Activated CD8-positive, alpha-beta T cell treated with anti-CD3 and anti-CD28 coated beads for 36 hours (primary cell): ENCODE data around the gene IYD. TPM values are rescaled to one million over a fixed set of nuclear protein-coding genes. Genes with fewer than 3 reads are reported as not detected.

Source experiments
- ATAC-seq: fragments of 200-7000 bp; cut with Tn5 transposase; one replicate; pipeline ENCODE4 v1.10.0; 2021; ENCODE audit warnings: mild to moderate bottlenecking, moderate library complexity
- CTCF ChIA-PET: fragments of 350-600 bp; sonication (Branson Sonifier 250); formaldehyde crosslinking; loops from one replicate; lab custom pipeline; 2021; ENCODE audit warnings: antibody characterized with exemption; lab: Charles Lee
- POLR2A ChIA-PET: fragments of 350-600 bp; sonication (Branson Sonifier 250); formaldehyde crosslinking; loops from one replicate; lab custom pipeline; 2021; ENCODE audit warnings: antibody characterized with exemption; lab: Charles Lee
- DNase-seq: peaks from one replicate; pipeline ENCODE4 v3.0.0-alpha.2; 2020
- H3K27ac Mint-ChIP-seq: one replicate; pipeline ENCODE4 v1.8.0; 2021; ENCODE audit warnings: mild to moderate bottlenecking, mixed read lengths
- H3K27me3 Mint-ChIP-seq: one replicate; pipeline ENCODE4 v1.8.0; 2021; ENCODE audit warnings: mixed read lengths
- H3K36me3 Mint-ChIP-seq: one replicate; pipeline ENCODE4 v1.8.0; 2021; ENCODE audit warnings: low read depth, mixed read lengths
- H3K4me1 Mint-ChIP-seq: one replicate; pipeline ENCODE4 v1.8.0; 2021; ENCODE audit warnings: low read depth, mixed read lengths
- H3K4me3 Mint-ChIP-seq: one replicate; pipeline ENCODE4 v1.8.0; 2021; ENCODE audit warnings: mild to moderate bottlenecking, moderate library complexity, mixed read lengths
- H3K9me3 Mint-ChIP-seq: one replicate; pipeline ENCODE4 v1.8.0; 2021; ENCODE audit warnings: mixed read lengths
- intact Hi-C: fragments of 100-400 bp; cut with micrococcal nuclease; formaldehyde crosslinking; loops from one replicate; pipeline ENCODE4 v1.10.0; 2022
- total RNA-seq, 2 experiments: library from RNA; stranded (reverse); gene quantifications; one replicate each; pipeline ENCODE4 v1.2.3, GENCODE V29; 2021
- TF ChIP-seq, protein P1 (sequence below): fragments of 200-600 bp; IDR thresholded peaks from one replicate; pipeline ENCODE4 v1.8.0; 2022; ENCODE audit warnings: antibody characterized with exemption, mild to moderate bottlenecking

The IYD gene
- total RNA-seq, 2 experiments from 2014 or later = not detected

DNA sequence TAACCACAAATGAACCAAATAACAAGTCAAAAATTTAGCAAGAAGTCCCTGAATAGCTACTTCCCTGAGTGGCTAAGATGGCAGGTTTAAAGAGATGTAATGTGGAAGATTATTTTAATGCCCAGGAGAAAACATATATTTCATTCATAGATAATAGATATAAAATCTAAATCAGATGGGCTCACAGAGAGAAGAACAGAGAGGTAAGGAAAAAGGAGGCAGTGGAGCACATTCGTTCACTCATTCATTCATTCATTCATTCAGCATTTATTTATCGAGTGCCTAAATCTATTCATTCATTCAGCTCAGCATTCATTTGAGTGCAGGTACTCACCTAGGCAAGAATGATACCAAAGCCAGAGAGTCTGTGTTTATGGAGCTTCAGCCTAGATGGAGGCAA lies 32.1 kb upstream of the IYD start:
- ATAC-seq (no peak), DNase-seq (no peak)
- H3K27ac Mint-ChIP-seq = no peak overlapping the region
- H3K36me3 Mint-ChIP-seq = no peaks in the 10 kb centered on the region
- ChIA-PET CTCF (interaction anchor here (1.3 to 2.3 kb wide), 3 partner anchors 59 to 256 kb away, joined by 4 to 22 read pairs (median 4); no protein-coding TSS in a partner anchor), POLR2A (no interaction called here)
- TF ChIP-seq, protein P1, sequence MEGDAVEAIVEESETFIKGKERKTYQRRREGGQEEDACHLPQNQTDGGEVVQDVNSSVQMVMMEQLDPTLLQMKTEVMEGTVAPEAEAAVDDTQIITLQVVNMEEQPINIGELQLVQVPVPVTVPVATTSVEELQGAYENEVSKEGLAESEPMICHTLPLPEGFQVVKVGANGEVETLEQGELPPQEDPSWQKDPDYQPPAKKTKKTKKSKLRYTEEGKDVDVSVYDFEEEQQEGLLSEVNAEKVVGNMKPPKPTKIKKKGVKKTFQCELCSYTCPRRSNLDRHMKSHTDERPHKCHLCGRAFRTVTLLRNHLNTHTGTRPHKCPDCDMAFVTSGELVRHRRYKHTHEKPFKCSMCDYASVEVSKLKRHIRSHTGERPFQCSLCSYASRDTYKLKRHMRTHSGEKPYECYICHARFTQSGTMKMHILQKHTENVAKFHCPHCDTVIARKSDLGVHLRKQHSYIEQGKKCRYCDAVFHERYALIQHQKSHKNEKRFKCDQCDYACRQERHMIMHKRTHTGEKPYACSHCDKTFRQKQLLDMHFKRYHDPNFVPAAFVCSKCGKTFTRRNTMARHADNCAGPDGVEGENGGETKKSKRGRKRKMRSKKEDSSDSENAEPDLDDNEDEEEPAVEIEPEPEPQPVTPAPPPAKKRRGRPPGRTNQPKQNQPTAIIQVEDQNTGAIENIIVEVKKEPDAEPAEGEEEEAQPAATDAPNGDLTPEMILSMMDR = no peak
- H3K4me3 Mint-ChIP-seq = no peak overlapping the region
- intact Hi-C loops = no loop called here
- H3K9me3 Mint-ChIP-seq = no peaks in the 10 kb centered on the region
- peaks cover 12% of the 10 kb centered on the region for H3K27me3 Mint-ChIP-seq
- no peaks in the 10 kb centered on the region for H3K4me1 Mint-ChIP-seq

DNA sequence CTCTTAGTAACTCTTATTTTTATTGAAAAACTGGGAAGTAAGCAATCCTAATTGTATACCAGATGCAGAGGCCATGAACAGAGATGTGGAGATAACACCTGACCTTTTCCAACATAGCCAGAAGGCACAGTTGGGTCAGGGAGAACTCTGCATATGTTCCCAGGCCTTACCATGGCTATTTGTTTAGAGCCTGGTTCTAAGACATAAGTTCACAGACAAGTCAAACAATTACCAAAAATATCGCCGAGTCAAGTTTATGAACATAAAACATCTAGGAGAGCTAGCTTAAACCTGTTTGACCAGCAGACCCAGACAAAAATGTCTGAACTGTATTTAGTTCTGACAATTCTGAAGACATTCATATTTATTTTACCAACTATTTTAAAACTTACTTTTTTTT lies 26.7 kb upstream of the IYD start:
- intact Hi-C loops = loop anchor here (10.0 kb wide), 1 partner anchor 407 kb away; no protein-coding TSS in a partner anchor
- TF ChIP-seq, protein P1 = no peak
- Mint-ChIP-seq H3K27me3 (peaks cover 11% of the 10 kb centered on the region), H3K36me3 (no peaks in the 10 kb centered on the region), H3K4me1 (no peaks in the 10 kb centered on the region), H3K4me3 (no peak overlapping the region), H3K27ac (no peak overlapping the region), H3K9me3 (no peaks in the 10 kb centered on the region)
- no peak for ATAC-seq
- POLR2A ChIA-PET = no interaction called here
- CTCF ChIA-PET = interaction anchor here (4.0 kb wide), 1 partner anchor 262 kb away, joined by 19 read pairs; no protein-coding TSS in a partner anchor
- no peak for DNase-seq

DNA sequence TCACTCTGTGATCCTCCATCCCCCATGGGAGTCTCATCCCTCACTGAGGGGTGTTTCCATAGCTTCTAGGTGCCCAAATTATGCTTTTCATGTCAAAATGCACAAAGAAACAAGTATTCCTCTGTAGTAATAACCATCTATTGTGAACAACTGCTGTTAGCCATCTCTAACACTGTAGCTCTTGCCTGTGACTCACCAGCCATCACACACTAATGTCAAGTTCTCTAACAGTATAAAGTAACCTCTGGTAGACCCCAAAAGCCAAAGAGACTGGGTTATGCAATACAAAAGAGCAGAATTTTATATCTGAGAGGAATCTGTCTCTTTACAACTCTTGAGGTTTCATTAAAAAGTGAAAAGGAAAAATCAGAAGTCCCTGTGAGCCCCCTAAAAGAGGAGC lies 25.4 kb upstream of the IYD start:
- intact Hi-C loops = loop anchor here (10.0 kb wide), 1 partner anchor 409 kb away; no protein-coding TSS in a partner anchor
- H3K9me3 Mint-ChIP-seq = no peaks in the 10 kb centered on the region
- CTCF ChIA-PET = interaction anchor here (1.0 to 4.0 kb wide), 2 partner anchors 37 to 263 kb away, joined by 3 to 19 read pairs; no protein-coding TSS in a partner anchor
- H3K27me3 Mint-ChIP-seq = peaks cover 14% of the 10 kb centered on the region
- no peak overlapping the region for H3K27ac Mint-ChIP-seq
- TF ChIP-seq, protein P1 = no peak
- no peaks in the 10 kb centered on the region for H3K36me3 Mint-ChIP-seq
- no peak for ATAC-seq
- no peak overlapping the region for H3K4me3 Mint-ChIP-seq
- POLR2A ChIA-PET = no interaction called here
- DNase-seq = no peak
- H3K4me1 Mint-ChIP-seq = no peaks in the 10 kb centered on the region

DNA sequence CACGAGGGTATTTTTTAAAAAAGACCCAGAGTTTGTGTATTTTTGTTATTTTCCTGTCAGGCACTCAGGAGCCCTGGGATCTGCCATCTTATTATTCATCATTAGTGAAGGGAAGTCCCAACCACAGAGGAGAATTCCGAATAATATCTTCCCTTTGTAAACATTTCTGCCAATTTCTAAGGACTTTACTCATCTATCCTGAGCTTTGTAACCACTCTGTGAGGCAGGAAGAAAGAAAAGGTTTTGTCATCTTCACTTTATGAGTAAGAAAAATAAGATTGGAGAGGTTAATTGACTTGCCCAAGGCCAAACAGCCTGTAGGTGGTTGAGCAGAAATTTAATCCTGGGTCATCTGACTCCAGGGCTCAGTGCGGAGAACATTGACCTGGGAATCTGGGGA lies 23.0 kb upstream of the IYD start:
- H3K27ac Mint-ChIP-seq = no peak overlapping the region
- no peaks in the 10 kb centered on the region for H3K4me1 Mint-ChIP-seq
- H3K36me3 Mint-ChIP-seq = no peaks in the 10 kb centered on the region
- H3K27me3 Mint-ChIP-seq = peaks cover 12% of the 10 kb centered on the region
- ChIA-PET CTCF (no interaction called here), POLR2A (no interaction called here)
- no peak for DNase-seq
- no peak for ATAC-seq
- intact Hi-C loops = loop anchor here (10.0 kb wide), 1 partner anchor 411 kb away; no protein-coding TSS in a partner anchor
- TF ChIP-seq, protein P1 = no peak
- no peaks in the 10 kb centered on the region for H3K9me3 Mint-ChIP-seq
- H3K4me3 Mint-ChIP-seq = no peak overlapping the region

DNA sequence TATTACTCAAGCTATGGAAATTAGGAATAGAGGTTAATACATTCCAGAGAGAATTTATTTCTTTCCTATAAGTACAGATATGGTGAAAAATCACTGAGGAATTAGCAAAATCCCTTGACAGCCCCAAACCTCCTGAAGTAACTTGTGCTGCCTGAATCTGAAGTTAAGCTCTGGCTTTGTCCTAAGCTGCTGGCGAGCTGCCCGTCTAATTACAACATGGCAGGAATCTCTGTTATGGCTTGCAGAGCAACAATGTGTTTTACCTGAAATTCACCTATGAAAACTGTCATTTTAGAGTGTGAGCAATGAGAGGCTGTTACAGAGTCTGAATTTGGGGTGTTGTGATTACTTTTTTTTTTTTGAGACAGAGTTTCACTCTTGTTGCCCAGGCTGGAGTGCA lies 22.5 kb upstream of the IYD start:
- Mint-ChIP-seq H3K4me3 (no peak overlapping the region), H3K27me3 (peaks cover 9% of the 10 kb centered on the region)
- CTCF ChIA-PET = interaction anchor here (1.5 kb wide), 1 partner anchor 471 kb away, joined by 3 read pairs; no protein-coding TSS in a partner anchor

More for the DNA sequence above, 22.5 kb upstream of the IYD start:
- POLR2A ChIA-PET = no interaction called here
- TF ChIP-seq, protein P1 = no peak
- ATAC-seq (no peak), DNase-seq (no peak)
- no peaks in the 10 kb centered on the region for H3K36me3 Mint-ChIP-seq
- no peaks in the 10 kb centered on the region for H3K4me1 Mint-ChIP-seq
- intact Hi-C loops = loop anchor here (10.0 kb wide), 1 partner anchor 412 kb away; no protein-coding TSS in a partner anchor
- no peaks in the 10 kb centered on the region for H3K9me3 Mint-ChIP-seq
- H3K27ac Mint-ChIP-seq = no peak overlapping the region
